ENCODE results near the gene DRGX.

DRGX gene

GRCh38 chr10:49407552-49408137 is 11.8 kb upstream of the DRGX start:
- no peak for DNase-seq

GRCh38 chr10:49407151-49407550 is 11.3 kb upstream of the DRGX start:
- no peak for DNase-seq

- no peak for DNase-seq
Measured at GRCh38 chr10:49404321-49404878, 8.5 kb upstream of the DRGX start.

DNA sequence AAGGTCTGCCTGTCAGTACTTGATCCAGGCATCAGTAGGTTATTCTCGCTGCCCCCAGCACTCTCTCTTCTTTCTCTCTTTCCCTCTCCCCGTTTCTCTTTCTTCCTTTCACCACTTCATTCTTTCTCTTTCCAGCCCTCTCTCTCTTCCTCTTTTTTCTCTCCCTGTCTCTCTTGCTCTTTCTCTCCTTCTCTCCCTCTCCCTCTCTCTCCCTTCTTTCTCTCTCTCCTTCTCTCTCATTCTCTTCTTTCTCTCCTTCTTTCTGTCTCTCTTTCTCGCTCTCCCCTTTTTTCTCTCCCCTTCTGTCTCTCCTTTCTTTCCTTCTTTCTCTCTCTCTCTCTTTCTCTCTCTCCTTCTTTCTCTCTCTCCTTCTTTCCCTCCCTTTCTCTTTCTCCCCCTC is 7.5 kb upstream of the DRGX start:
- DNase-seq = no peak

- no peak for DNase-seq
Measured at GRCh38 chr10:49400365-49400764, 4.5 kb upstream of the DRGX start.

GRCh38 chr10:49398986-49399385 is 3.1 kb upstream of the DRGX start:
- no peak for DNase-seq

DNA sequence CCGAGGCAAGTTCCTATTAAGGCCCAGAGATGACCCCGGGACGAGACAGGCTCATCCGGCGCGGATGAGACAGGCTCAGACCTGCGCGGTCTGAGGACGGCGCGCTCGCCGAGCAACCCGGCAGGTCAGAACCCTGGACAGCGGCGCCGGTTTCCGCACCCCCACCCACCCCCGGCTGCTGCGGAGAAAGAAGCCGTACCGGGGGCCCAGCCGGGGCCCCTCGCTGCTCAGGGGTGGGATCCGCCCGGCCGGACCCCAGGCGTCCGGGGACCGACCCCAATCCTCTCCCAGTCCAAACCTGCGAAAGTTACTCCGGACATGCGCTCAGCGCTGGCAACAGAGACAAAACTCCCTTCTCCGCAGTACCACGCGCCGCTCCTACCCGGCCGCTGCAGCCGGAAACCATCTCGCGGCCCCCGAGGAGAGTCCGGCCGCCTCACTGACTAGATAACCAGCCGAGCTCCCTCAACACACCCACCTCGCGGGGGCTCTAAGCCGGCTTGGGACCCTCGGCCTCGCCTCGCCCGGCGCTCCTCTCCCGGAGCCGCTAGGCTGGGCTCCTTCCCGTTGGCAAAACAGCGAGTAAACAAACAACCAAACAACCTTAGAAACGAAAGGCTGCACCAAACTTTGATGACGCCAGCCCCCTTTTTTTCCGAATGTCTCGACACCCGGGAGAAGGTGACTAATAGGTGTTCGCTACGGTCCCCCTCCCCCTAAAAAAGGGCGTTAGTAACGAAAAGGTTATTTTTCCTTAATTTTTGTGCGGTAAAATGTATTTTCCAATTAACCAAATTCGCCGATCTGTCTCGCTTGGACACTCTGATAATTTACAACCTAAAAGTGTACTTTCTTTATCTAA is 2.3 kb upstream of the DRGX start:
- DNase-seq = peak; percentile 27

- DNase-seq = no peak
Measured at GRCh38 chr10:49397036-49397999, 1.4 kb upstream of the DRGX start.

DNA sequence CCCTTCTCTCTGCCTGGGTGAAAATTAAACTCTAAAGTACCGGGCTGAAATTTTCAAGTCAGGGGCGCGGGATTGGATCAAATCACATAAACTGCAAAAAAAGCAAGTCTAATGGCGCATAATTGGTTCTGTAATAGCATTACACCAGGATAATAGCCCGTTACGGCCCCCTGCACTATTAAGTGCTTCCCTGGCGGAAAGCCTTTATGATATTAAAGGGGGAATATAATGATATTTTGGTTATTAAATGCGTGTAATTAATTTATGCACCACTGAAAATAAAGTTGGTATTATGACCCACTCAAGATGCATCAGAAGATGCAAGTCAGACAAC is 744 bp upstream of the DRGX start:
- DNase-seq = no peak

- no peak for DNase-seq
Measured at GRCh38 chr10:49394933-49395740, 752 bp downstream of the DRGX start.

- DNase-seq = no peak
Measured at GRCh38 chr10:49393757-49394156, 2.1 kb downstream of the DRGX start.

- DNase-seq = no peak
Measured at GRCh38 chr10:49393301-49393700, 2.6 kb downstream of the DRGX start.

- DNase-seq = no peak
Measured at GRCh38 chr10:49389361-49389933, 6.4 kb downstream of the DRGX start.

GRCh38 chr10:49388161-49388560 is 7.7 kb downstream of the DRGX start:
- no peak for DNase-seq

GRCh38 chr10:49387071-49387470 is 8.8 kb downstream of the DRGX start:
- DNase-seq = no peak

DNA sequence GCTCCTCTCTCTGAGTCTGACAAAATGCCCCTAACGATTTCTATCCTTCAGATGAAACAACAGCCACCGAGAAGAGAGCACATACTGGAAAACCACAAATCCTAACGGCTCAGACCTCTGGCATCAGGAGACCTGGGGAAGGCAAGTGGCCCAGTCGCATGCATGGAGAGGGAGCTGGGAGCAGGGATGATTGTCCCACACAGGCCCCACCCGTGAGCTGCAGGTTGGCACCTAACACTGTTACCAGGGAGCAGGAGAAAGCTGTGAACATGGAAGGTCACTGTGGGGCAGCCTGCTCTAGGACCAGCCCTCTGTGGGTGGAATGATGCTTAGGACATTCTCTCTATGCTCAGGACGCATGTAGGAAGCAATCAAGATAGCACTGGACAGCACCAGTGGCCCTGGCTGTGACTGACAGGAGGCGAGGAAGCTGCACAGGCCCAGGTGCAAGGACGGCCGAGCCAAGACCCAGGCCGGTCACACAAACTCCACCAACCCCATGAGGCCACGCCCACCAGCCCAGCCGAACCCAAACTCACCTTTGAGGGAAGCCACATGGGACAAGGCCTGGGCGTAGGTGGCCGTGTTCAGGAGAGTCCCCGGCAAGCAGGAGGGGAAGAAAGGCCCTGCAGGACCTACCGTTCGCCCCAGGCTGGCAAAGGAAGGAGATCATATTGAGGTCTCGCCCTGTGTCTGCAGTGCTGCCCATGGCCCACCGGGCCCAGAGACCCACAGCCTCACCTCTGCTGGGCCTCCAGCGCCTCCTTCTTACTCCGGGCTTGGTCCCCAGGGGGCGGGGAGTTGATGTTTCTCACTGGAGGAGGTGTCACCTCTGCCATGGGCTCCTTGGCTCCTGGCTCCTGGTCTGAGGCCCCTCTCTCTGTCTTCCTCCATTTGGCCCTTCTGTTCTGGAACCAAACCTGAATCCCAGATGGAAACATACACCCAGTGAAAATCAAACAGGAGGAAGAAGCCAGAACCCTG is 9.7 kb downstream of the DRGX start:
- no peak for DNase-seq

DNA sequence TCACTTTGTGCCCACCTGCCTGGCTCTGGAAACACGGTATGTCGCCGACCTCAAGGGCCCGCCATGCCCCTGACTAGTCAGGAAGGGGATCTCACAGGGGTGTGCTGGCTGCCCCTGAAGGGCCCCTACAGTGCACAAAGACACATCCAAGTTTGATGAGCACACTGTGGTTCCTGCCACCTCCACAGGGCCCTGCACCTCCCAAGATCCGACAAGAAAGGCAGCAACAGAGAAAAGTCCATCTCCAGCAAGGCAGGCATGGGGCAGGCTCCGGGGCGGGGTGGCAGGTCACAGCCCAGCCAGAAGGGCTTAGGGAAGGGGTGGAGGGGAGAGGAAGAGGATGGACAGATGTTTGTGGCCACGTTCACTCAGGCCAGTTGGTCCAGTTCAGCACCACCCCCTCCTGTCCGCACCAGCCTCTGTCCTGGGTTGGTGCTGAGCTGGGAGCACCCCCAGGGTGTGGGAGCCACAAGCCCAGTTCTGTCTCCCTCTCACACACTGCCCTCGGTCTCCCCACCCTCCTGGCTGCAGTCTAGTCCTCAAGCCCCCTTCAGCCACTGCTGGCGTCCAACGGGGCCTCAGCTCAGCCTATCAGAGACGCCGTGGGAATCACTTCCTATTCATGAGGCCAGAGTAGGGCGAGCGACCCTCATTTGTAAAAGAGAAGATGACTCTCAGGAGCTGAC is 11.5 kb downstream of the DRGX start:
- DNase-seq = no peak

- DNase-seq = no peak
Measured at GRCh38 chr10:49383853-49384252, 12.0 kb downstream of the DRGX start.

GRCh38 chr10:49382826-49383225 is 13.1 kb downstream of the DRGX start:
- DNase-seq = no peak

DNA sequence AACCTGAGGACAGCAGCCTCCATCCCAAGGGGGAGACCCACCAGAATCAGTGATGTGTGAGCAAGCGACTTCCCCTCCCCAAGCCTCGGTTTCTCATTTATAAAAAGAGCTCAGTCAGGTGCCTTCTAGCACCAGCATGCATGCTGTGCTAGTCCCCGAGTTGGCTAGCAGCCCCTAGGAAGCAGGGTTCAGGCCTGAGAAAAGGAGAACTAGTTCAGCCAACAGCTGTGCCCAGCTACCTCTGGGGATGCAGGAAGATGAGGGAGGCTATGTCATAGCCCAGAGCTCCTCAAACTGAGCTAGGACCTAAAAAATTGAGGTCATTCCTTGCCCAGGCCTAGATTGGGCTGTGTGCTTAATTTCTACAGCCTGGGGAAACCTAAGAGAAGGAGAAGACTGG is 13.7 kb downstream of the DRGX start:
- no peak for DNase-seq
